ENCODE data around the gene MAP2K1.

DNA sequence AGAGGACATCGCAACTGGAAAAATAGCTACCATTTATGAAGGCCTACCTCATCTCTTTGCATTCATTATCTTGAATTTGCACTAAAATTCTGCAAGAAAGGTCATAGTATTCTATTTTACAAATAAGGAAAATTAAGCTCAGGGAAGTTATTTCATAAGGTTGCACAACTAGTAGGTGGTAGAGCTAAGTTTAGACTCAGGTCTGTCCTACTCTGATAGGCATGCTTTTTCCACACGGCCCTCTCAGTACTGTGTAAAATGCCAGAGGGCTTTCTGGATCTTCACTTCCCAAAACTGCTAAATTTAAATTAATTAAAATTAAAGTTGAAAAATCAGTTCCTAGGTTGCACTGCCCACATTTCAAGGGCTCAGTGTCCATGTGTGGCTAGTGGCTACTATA is 18.3 kb downstream of the MAP2K1 start:
- no peak for TF ChIP-seq CTCF (IDR thresholded peaks at IDR 0.05)
- TF ChIP-seq POLR2AphosphoS5 (IDR thresholded peaks at IDR 0.05): no peak
- TF ChIP-seq POLR2A (IDR thresholded peaks at IDR 0.05): no peak

Measured in breast epithelium (tissue), 3 donors.